ENCODE results near the gene GRAMD4.

GRCh38 chr22:46575911-46576555, 44.2 kb upstream of the GRAMD4 start:
- TF ChIP-seq EZH2 (IDR thresholded peaks at IDR 0.05; ENCODE audit: borderline replicate concordance, low read depth, low read length, poor library complexity, severe bottlenecking) (no peak), CTCF (conservative IDR thresholded peaks at IDR 0.05; ENCODE audit: low read depth, low read length) (no peak)
